ENCODE results near the gene LRRC57. TPM values are rescaled to one million over a fixed set of nuclear protein-coding genes. Genes with fewer than 3 reads are reported as not detected.

LRRC57 gene
- total RNA-seq, 1 experiment from 2014 or later, result 16.6 TPM

DNA sequence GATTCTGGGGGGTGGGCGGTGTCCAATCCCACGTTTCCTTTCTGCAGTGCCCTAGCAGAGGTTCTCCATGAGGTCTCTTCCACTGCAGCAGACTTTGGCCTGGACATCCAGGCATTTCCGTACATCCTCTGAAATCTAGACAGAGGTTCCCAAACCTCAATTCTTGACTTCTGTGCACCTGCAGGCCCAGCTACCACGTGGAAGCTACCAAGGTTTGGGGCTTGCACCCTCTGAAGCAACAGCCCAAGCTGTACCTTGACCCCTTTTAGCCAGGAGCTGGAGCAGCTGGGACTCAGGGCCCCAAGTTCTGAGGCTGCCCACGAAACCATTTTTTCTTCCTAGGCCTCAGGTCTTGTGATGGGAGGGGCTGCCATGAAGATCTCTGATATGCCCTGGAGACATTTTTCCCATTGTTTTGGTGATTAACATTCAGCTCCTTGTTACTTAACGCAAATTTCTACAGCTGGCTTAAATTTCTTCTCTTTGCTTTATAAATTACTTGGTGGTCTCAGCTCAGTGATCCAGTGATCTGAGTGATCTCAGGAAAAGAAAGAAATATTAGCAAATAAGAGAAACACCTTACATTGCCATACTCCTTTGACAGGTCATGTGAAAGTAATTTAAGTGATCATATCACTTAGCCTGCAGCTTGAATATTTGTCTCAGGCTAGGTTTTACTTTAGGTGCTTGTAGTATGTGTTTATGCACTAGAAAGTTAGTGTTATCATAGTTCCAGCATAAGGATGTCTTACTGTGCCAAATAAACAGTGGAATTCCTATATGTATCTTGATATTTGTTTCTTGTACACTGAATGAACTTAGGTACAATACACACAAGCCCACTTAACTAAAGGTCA, 50.2 kb downstream of the LRRC57 start:
- H3K9ac ChIP-seq (ENCODE audit: low read length), result no peak overlapping the region
- RAD21 ChIA-PET (ENCODE audit: low non-redundant PET in 1 of 2, low total read pairs in 2 of 2, uncharacterized antibody in 2 of 2, unreplicated experiment in 2 of 2), result no interaction called here
- ATAC-seq, result no peak
- no peak overlapping the region for H2AFZ ChIP-seq (ENCODE audit: low read depth, low read length, poor library complexity, severe bottlenecking)
- H3K79me2 ChIP-seq (ENCODE audit: insufficient read depth, low read length), result 0 out of 2 replicates have a peak, but pooled peaks cover 10% of the 10 kb centered on the region
- H3K27me3 ChIP-seq (ENCODE audit: insufficient read depth, low read length), result no peaks in the 10 kb centered on the region
- no peaks in the 10 kb centered on the region for H4K20me1 ChIP-seq (ENCODE audit: insufficient read depth)
- no peaks in the 10 kb centered on the region for H3K36me3 ChIP-seq (ENCODE audit: control insufficient read depth in 1 of 2, insufficient read depth in 2 of 2, low read length in 2 of 2)
- no peaks in the 10 kb centered on the region for H3K9me3 ChIP-seq (ENCODE audit: control insufficient read depth in 1 of 2, insufficient read depth in 1 of 2, low read depth in 1 of 2, low read length in 2 of 2)
- H3K27ac ChIP-seq (ENCODE audit: low read depth, low read length), result peak overlapping the region; percentile 45
- peak overlapping the region; percentile 49 for H3K4me2 ChIP-seq (ENCODE audit: low read length)
- CTCF ChIA-PET, result no interaction called here
- peaks cover 27 to 31% of the 10 kb centered on the region in 2 experiments for H3K4me1 ChIP-seq (ENCODE audit: control insufficient read depth in 1 of 2, insufficient read depth in 2 of 2, low read length in 2 of 2)
- no TSS peak for BruUV-seq (replicated peaks)
- POLR2A ChIA-PET, result no interaction called here
- no peak overlapping the region for H3K4me3 ChIP-seq (replicated peaks in 1 of 2; ENCODE audit: low read depth in 1 of 2, low read length in 2 of 2)
- no peaks in the 10 kb centered on the region for H3K9me2 ChIP-seq (ENCODE audit: insufficient read depth)
- intact Hi-C loops (cut with micrococcal nuclease), result no loop called here
- DNase-seq (ENCODE audit: low read depth, low spot score), result no peak
- TF ChIP-seq, protein P1, sequence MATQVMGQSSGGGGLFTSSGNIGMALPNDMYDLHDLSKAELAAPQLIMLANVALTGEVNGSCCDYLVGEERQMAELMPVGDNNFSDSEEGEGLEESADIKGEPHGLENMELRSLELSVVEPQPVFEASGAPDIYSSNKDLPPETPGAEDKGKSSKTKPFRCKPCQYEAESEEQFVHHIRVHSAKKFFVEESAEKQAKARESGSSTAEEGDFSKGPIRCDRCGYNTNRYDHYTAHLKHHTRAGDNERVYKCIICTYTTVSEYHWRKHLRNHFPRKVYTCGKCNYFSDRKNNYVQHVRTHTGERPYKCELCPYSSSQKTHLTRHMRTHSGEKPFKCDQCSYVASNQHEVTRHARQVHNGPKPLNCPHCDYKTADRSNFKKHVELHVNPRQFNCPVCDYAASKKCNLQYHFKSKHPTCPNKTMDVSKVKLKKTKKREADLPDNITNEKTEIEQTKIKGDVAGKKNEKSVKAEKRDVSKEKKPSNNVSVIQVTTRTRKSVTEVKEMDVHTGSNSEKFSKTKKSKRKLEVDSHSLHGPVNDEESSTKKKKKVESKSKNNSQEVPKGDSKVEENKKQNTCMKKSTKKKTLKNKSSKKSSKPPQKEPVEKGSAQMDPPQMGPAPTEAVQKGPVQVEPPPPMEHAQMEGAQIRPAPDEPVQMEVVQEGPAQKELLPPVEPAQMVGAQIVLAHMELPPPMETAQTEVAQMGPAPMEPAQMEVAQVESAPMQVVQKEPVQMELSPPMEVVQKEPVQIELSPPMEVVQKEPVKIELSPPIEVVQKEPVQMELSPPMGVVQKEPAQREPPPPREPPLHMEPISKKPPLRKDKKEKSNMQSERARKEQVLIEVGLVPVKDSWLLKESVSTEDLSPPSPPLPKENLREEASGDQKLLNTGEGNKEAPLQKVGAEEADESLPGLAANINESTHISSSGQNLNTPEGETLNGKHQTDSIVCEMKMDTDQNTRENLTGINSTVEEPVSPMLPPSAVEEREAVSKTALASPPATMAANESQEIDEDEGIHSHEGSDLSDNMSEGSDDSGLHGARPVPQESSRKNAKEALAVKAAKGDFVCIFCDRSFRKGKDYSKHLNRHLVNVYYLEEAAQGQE (IDR thresholded peaks at IDR 0.05; ENCODE audit: low read depth), result no peak
- no peak for TF ChIP-seq ZNF274 (IDR thresholded peaks at IDR 0.05; ENCODE audit: low read depth, low read length)
- TF ChIP-seq RAD21 (IDR thresholded peaks at IDR 0.05; ENCODE audit: low read depth), result no peak
